ENCODE data around the gene STYXL2.

STYXL2 gene

GRCh38 chr1:167121375-167122120 lies 27.7 kb downstream of the STYXL2 start:
- TF ChIP-seq EZH2 (IDR thresholded peaks at IDR 0.05; ENCODE audit: borderline replicate concordance, low read length), result no peak
- no peak for TF ChIP-seq CTCF (IDR thresholded peaks at IDR 0.05; ENCODE audit: low read length)
- Histone ChIP-seq H2AFZ (ENCODE audit: low read length) (no peak overlapping the region), H3K79me2 (ENCODE audit: insufficient read depth, low read length) (no peaks in the 10 kb centered on the region), H3K4me2 (ENCODE audit: low read length) (no peak overlapping the region), H3K36me3 (ENCODE audit: insufficient read depth, low read length) (no peaks in the 10 kb centered on the region), H3K27me3 (ENCODE audit: insufficient read depth, low read length) (no peaks in the 10 kb centered on the region), H3K9me3 (ENCODE audit: low read length) (no peaks in the 10 kb centered on the region), H3K9me2 (ENCODE audit: low read depth, low read length) (no peaks in the 10 kb centered on the region), H3K4me1 (ENCODE audit: insufficient read depth, low read length, severe bottlenecking) (no peaks in the 10 kb centered on the region), H3K27ac (ENCODE audit: low read depth, low read length, poor library complexity, severe bottlenecking) (no peak overlapping the region), H3F3A (ENCODE audit: insufficient read depth, low read length) (no peaks in the 10 kb centered on the region), H3K9ac (ENCODE audit: low read length) (no peak overlapping the region), H3K4me3 (ENCODE audit: low read depth, low read length, poor library complexity, severe bottlenecking) (no peak overlapping the region), H4K20me1 (ENCODE audit: insufficient read depth, low read length) (no peaks in the 10 kb centered on the region)

- no peaks in the 10 kb centered on the region for H3K27me3 ChIP-seq (ENCODE audit: insufficient read depth, low read length)
- no peaks in the 10 kb centered on the region for H3F3A ChIP-seq (ENCODE audit: insufficient read depth, low read length)
- H3K4me3 ChIP-seq (ENCODE audit: low read depth, low read length, poor library complexity, severe bottlenecking), result no peak overlapping the region
- no peak overlapping the region for H3K27ac ChIP-seq (ENCODE audit: low read depth, low read length, poor library complexity, severe bottlenecking)
- H3K4me2 ChIP-seq (ENCODE audit: low read length), result no peak overlapping the region
- H4K20me1 ChIP-seq (ENCODE audit: insufficient read depth, low read length), result no peaks in the 10 kb centered on the region
- H3K4me1 ChIP-seq (ENCODE audit: insufficient read depth, low read length, severe bottlenecking), result no peaks in the 10 kb centered on the region
- no peak for TF ChIP-seq CTCF (IDR thresholded peaks at IDR 0.05; ENCODE audit: low read length)
- TF ChIP-seq EZH2 (IDR thresholded peaks at IDR 0.05; ENCODE audit: borderline replicate concordance, low read length), result no peak
- H3K36me3 ChIP-seq (ENCODE audit: insufficient read depth, low read length), result no peaks in the 10 kb centered on the region
- no peaks in the 10 kb centered on the region for H3K79me2 ChIP-seq (ENCODE audit: insufficient read depth, low read length)
- no peaks in the 10 kb centered on the region for H3K9me2 ChIP-seq (ENCODE audit: low read depth, low read length)
- H3K9me3 ChIP-seq (ENCODE audit: low read length), result no peaks in the 10 kb centered on the region
- H3K9ac ChIP-seq (ENCODE audit: low read length), result no peak overlapping the region
- no peak overlapping the region for H2AFZ ChIP-seq (ENCODE audit: low read length)
Observed at GRCh38 chr1:167122121-167122480, 28.2 kb downstream of the STYXL2 start.

- H3K4me3 ChIP-seq (ENCODE audit: low read depth, low read length, poor library complexity, severe bottlenecking), result no peak overlapping the region
- TF ChIP-seq EZH2 (IDR thresholded peaks at IDR 0.05; ENCODE audit: borderline replicate concordance, low read length) (no peak), CTCF (IDR thresholded peaks at IDR 0.05; ENCODE audit: low read length) (no peak)
- no peaks in the 10 kb centered on the region for H3K9me2 ChIP-seq (ENCODE audit: low read depth, low read length)
- no peaks in the 10 kb centered on the region for H3K36me3 ChIP-seq (ENCODE audit: insufficient read depth, low read length)
- no peaks in the 10 kb centered on the region for H3K9me3 ChIP-seq (ENCODE audit: low read length)
- no peaks in the 10 kb centered on the region for H4K20me1 ChIP-seq (ENCODE audit: insufficient read depth, low read length)
- H3K4me2 ChIP-seq (ENCODE audit: low read length), result no peak overlapping the region
- H3F3A ChIP-seq (ENCODE audit: insufficient read depth, low read length), result no peaks in the 10 kb centered on the region
- no peak overlapping the region for H3K9ac ChIP-seq (ENCODE audit: low read length)
- H3K27me3 ChIP-seq (ENCODE audit: insufficient read depth, low read length), result no peaks in the 10 kb centered on the region
- no peaks in the 10 kb centered on the region for H3K4me1 ChIP-seq (ENCODE audit: insufficient read depth, low read length, severe bottlenecking)
- no peaks in the 10 kb centered on the region for H3K79me2 ChIP-seq (ENCODE audit: insufficient read depth, low read length)
- no peak overlapping the region for H3K27ac ChIP-seq (ENCODE audit: low read depth, low read length, poor library complexity, severe bottlenecking)
- no peak overlapping the region for H2AFZ ChIP-seq (ENCODE audit: low read length)
Observed at GRCh38 chr1:167122568-167122967, 28.7 kb downstream of the STYXL2 start.

Data from OCI-LY1 (cell line).